GM19397 (cell line): ENCODE data around the gene PPM1J.
"Not testable (repeated sequence)": the region's sequence is repeated elsewhere in the genome, so short reads cannot be mapped to it uniquely, and the experiment has no call there.

Experiments used
- ATAC-seq: cut with Tn5 transposase; IDR thresholded peaks from one replicate; pipeline ENCODE4 v1.9.1; 2021; ENCODE audit warnings: mild to moderate bottlenecking, moderate library complexity; ENCODE audit not compliant: unreplicated experiment

Gene PPM1J

GRCh38 chr1:112721966-112722524 lies 6.9 kb upstream of the PPM1J start:
- no peak for ATAC-seq

- ATAC-seq: not testable (repeated sequence)
Observed at GRCh38 chr1:112721294-112721693, 6.2 kb upstream of the PPM1J start.

DNA sequence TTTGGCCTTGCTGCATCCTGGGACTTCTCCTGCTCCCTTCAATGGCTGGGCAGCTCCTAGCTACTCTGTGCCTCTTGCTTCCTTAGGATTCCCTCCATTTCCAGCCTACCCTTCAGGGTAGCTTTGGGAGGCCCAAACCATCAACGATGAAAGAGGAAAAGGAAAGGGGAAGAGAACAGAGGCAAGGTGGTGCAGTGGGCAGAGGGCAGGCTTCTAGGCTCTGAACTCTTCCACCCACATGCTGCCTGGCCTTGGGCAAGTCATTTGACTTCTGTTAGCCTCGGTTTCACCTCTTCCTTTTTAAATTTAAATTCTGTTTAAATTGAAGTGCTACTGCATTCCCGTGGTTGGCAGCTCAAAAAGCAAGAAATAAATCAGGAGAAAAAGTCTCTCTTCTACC lies 5.7 kb upstream of the PPM1J start:
- no peak for ATAC-seq

GRCh38 chr1:112719706-112720105 lies 4.6 kb upstream of the PPM1J start:
- ATAC-seq: no peak

- ATAC-seq: no peak
Observed at GRCh38 chr1:112718691-112719418, 3.7 kb upstream of the PPM1J start.

DNA sequence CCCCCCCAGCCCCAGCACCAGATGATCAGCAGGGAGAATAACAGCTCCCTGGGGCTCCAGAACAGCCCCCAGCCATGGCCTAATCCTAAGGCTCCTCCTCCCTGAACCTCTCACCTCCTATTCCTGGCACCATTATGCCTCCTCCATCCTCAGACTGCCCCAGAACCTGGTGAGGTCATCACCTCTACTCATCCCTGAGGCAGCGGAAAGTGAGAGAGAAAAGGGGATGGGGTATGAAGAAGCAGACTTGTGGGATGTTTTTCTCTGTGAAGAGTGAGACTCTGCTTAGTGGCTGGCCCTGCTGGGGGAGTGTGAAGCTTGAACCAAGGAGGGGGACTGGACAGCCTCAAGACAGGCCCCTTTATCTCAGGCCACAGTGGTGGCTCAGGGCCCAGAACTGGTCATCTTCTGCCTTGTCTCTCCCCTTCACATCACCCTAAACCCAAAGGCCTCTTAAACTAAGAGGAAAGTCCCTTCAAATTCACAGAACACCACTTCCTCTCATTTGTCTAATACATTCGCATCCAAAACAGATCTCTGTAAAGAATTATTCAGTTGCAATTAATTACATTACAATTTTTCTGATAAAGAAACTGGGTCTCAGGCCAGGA lies 2.2 kb upstream of the PPM1J start:
- no peak for ATAC-seq

GRCh38 chr1:112716133-112716720 lies 1.1 kb upstream of the PPM1J start:
- no peak for ATAC-seq

GRCh38 chr1:112714313-112715263 lies 544 bp downstream of the PPM1J start:
- peak; percentile 8 for ATAC-seq

- ATAC-seq: no peak
Observed at GRCh38 chr1:112713466-112714312, 1.4 kb downstream of the PPM1J start.

GRCh38 chr1:112712701-112713128 lies 2.4 kb downstream of the PPM1J start:
- ATAC-seq: no peak

GRCh38 chr1:112712191-112712590 lies 2.9 kb downstream of the PPM1J start:
- ATAC-seq: no peak

DNA sequence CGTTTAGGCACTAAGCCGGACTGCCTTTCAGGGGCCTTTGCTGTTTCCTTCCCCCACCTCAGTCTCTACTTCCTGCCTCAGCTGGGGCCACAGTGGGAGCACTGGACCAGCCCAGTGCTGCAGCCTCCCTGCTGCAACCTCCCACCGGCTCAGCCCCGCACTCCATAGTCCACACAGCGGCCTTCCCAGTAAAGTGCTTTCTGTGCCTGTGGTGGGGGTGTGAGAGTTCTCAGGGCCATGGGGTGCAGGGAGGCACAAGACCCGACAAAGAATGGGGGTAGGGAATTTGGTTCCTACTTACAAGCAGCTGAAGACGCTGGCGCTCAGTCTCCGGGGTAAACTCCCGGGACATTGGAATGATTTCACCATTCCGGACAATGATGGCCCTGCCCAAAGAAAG lies 3.5 kb downstream of the PPM1J start:
- ATAC-seq: no peak

DNA sequence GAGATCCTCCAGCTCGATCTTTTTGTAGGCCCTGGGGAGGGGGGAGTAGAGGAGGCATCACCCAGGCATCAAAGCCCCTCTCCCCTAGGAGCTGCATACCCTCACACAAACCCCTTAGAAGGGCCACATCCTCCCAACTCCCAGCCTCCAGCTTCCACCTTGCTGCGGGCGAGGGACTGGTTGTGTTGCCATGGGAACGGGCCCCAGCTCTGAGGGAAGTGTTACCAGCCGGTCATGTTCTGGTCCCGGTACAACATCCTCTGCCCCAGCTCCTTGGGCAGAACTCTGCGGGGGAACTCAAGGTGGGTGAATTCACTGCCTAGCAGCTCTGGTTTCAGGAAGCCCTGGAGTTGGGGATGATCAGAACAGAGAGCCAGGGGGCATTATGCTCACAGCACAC lies 4.1 kb downstream of the PPM1J start:
- no peak for ATAC-seq

DNA sequence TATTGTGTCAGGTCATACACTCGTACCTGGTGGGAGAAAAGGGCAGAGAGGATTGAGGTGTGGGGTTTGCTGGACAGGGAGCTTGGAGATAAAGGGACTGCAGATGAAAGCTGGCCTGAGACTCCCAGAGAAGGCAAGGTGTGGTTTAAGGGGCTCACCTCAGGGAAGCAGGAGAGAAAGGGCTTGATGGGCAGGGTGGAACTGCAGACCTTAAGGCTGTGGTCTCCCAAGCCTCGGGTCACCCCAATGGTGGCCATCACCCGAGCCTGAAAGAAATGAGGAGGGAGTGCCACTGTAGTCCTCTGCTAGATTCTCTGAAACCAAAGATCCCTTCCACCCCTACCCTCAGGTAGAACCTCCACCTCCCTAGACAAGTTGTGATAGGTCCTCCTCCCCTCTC lies 4.5 kb downstream of the PPM1J start:
- no peak for ATAC-seq

DNA sequence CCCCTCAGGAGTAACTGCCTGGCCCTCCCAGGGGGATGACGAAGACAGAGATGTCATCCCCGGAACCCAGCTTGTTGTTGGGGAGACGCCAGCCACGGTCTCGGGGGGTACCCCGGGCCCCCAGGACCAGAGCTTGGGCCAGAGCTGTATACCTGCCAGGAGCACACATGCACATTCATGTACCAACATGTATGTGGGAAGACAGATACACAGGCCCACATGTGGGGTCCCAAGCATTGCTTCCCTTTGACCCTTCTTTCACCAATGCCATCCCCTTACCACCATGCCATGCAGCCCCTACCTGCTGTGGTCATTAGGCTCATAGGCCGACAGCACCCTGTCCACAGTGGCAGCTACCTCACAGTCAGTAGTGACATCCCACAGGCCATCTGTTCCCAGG lies 5.0 kb downstream of the PPM1J start:
- ATAC-seq: no peak

DNA sequence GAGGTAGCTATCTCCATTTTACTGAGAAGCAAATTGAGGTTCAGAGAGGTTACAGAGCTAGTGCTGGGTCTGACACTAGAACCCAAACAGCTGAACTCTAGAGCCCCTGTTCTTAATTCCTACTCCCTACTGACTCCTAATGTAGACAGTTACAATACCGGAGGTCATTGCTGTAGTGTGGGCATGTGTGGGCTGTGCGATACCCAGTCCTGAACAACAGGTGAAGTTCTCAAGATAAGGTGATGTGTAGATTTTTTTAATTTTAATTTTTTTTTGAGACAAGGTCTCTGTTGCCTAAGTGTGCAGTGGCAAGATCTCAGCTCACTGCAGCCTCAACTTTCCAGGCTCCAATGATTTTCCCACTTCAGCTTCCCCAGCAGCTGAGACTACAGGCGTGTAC lies 6.6 kb downstream of the PPM1J start:
- ATAC-seq: no peak

- ATAC-seq: no peak
Observed at GRCh38 chr1:112708002-112708448, 7.1 kb downstream of the PPM1J start.

DNA sequence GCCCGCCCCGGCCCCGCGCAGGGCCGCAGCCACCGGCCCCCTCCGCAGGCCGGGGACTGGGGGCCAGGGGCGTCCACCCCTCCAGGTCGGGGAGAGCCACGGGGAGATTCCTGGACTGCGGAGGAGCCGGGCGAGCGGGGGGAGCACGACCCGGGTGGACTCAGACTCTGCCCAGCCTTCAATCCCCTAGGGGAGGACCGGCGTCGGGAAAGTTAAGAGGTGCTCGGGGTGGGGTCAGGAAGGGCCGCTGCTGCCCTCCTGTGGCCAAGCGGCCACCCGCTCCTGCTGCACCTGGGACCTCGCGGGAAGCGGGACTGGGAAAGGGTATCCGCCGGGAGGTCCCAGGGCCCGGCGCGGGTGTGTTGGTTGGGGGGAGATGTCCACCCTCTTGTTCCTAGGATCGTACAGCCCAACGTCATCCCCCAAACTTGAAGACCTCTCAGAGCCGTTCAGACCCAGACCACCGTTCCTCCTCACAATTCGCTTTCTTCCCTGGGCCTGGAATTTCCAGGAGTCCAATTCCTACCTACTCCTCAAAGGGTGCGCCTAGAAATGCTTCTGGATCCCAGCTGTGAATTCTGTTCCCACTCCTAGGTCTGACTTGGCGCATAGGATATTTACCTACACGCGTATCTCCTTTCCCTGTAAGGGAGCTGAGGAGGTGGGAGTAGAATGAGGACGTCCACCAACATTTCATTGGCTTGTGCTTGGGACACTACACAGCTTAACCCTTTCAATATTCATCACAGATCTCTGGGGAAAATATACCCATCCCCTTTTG lies 7.7 kb downstream of the PPM1J start:
- ATAC-seq: peak; percentile 67
